Measurements from ENCODE around the gene CDH4. TPM values are rescaled to one million over a fixed set of nuclear protein-coding genes. Genes with fewer than 3 reads are reported as not detected.

The CDH4 gene
- total and polyA plus RNA-seq, 9 of the 15 experiments (the other 6 are each of a cell fraction or from before 2014, with no cell fraction given): 0.04 TPM; not detected in 8

- in situ Hi-C loops (cut with MboI) (no loop called here), intact Hi-C loops (cut with micrococcal nuclease) (no loop called here)
- Histone ChIP-seq H3K4me2 (ENCODE audit: insufficient read depth, low read length) (no peak overlapping the region), H2AFZ (ENCODE audit: low read depth, low read length) (no peak overlapping the region), H3K27ac (ENCODE audit: extremely low read depth, low read depth, low read length) (no peak overlapping the region), H3K9me3 (replicated peaks; ENCODE audit: control insufficient read depth, insufficient read depth, low read depth, low read length) (no peaks in the 10 kb centered on the region), H3K4me3 (no peak overlapping the region), H3K79me2 (ENCODE audit: control insufficient read depth, insufficient read depth, low read length) (no peaks in the 10 kb centered on the region), H3K36me3 (ENCODE audit: control insufficient read depth, insufficient read depth, low read length) (no peaks in the 10 kb centered on the region), H3K4me1 (replicated peaks in 1 of 2; ENCODE audit: control insufficient read depth in 2 of 2, insufficient read depth in 2 of 2, low read length in 2 of 2) (no peaks in the 10 kb centered on the region), H3K27me3 (ENCODE audit: control insufficient read depth in 2 of 2, insufficient read depth in 2 of 2, low read length in 2 of 2) (peaks cover 44 to 95% of the 10 kb centered on the region in 2 experiments), H3K9me1 (ENCODE audit: control insufficient read depth, insufficient read depth, low read length) (no peaks in the 10 kb centered on the region), H4K20me1 (replicated peaks; ENCODE audit: control insufficient read depth, insufficient read depth, low read length) (peaks cover 26% of the 10 kb centered on the region), H3K9ac (ENCODE audit: insufficient read depth in 1 of 2, low read depth in 2 of 2, low read length in 2 of 2) (no peak overlapping the region)
- ChIA-PET POLR2A (interaction anchor here (0.6 kb wide), 2 partner anchors 15 to 1757 kb away, joined by 4 read pairs; no protein-coding TSS in a partner anchor), CTCF (ENCODE audit: low intra/inter-chr PET ratio) (no interaction called here)
- BruUV-seq (replicated peaks): no TSS peak
- TF ChIP-seq POLR2G (IDR thresholded peaks at IDR 0.05; ENCODE audit: low read depth, low read length) (no peak), SMC3 (conservative IDR thresholded peaks at IDR 0.05; ENCODE audit: insufficient read depth, low read depth, low read length) (no peak), MBD2 (IDR thresholded peaks at IDR 0.05; ENCODE audit: borderline replicate concordance, low read depth) (no peak), CAMTA2 (CRISPR knock-in tag; conservative IDR thresholded peaks at IDR 0.05) (no peak), RBM25 (IDR thresholded peaks at IDR 0.05; ENCODE audit: low read depth, low read length, severe bottlenecking) (no peak), CREB3L1 (IDR thresholded peaks at IDR 0.05; ENCODE audit: borderline replicate concordance, low read depth) (no peak), CSDE1 (IDR thresholded peaks at IDR 0.05) (no peak), CREM (IDR thresholded peaks at IDR 0.05; ENCODE audit: low read depth) (no peak), TAF9B (IDR thresholded peaks at IDR 0.05; ENCODE audit: partially characterized antibody) (no peak), RBM39 (optimal IDR thresholded peaks at IDR 0.05; ENCODE audit: low read depth, low read length) (no peak), ZNF277 (CRISPR knock-in tag; IDR thresholded peaks at IDR 0.05; ENCODE audit: borderline replicate concordance) (no peak), SRSF3 (IDR thresholded peaks at IDR 0.05; ENCODE audit: insufficient read depth, low read length) (no peak), CHCHD3 (CRISPR knock-in tag; IDR thresholded peaks at IDR 0.05) (no peak), RAD51 (IDR thresholded peaks at IDR 0.05; ENCODE audit: borderline replicate concordance, low read depth) (no peak), ELF4 (CRISPR knock-in tag; IDR thresholded peaks at IDR 0.05) (no peak), PHF8 (IDR thresholded peaks at IDR 0.05; ENCODE audit: borderline replicate concordance, low read length) (no peak)
- DNase-seq (ENCODE audit: extremely low read depth in 1 of 4, low spot score in 3 of 4) (no peak), ATAC-seq (no peak), FAIRE-seq (no peak)
- 1% methylated on average over 23 of the region's 33 CpGs for WGBS (ENCODE audit: insufficient coverage, low coverage, missing lambda C conversion rate)
Measured at GRCh38 chr20:61697666-61698597, 445.9 kb downstream of the CDH4 start.
